Panc1 (cell line): ENCODE results near the gene SCNN1G. TPM values are rescaled to one million over a fixed set of nuclear protein-coding genes. Genes with fewer than 3 reads are reported as not detected.

Experiments used
- ATAC-seq: fragments of 200-7000 bp; cut with Tn5 transposase; 2 replicates; pipeline ENCODE4 v1.9.1; 2020; ENCODE audit warnings: mild to moderate bottlenecking, moderate library complexity
- BruUV-seq: library from RNA; stranded (reverse); fragments of 400-500 nt; replicated peaks from 2 replicates; lab custom pipeline; 2021; lab: Mats Ljungman, UMichigan
- CTCF ChIA-PET: fragments of 300-600 bp; sonication (Branson Sonifier 250); formaldehyde crosslinking; loops from one replicate; lab custom pipeline; 2022; ENCODE audit warnings: antibody characterized with exemption; lab: Charles Lee
- POLR2A ChIA-PET: fragments of 300-600 bp; sonication (Branson Sonifier 250); formaldehyde crosslinking; loops from one replicate; lab custom pipeline; 2022; ENCODE audit warnings: antibody characterized with exemption; lab: Charles Lee
- DNase-seq: peaks from one replicate; pipeline ENCODE4 v3.0.0-alpha.2; 2010; ENCODE audit warnings: low read depth, low spot score
- H3K27ac ChIP-seq: 2 replicates; pipeline ENCODE4 v1.5.1; 2011; ENCODE audit warnings: mild to moderate bottlenecking, low read length, inconsistent platforms
- H3K27me3 ChIP-seq: fragments of 200-500 bp; sonication (Bioruptor generic); 2 replicates; pipeline ENCODE4 v1.6.0; 2014; ENCODE audit warnings: low read length, inconsistent platforms; ENCODE audit not compliant: control insufficient read depth, insufficient read depth
- H3K36me3 ChIP-seq: fragments of 200-500 bp; sonication (Bioruptor generic); 2 replicates; pipeline ENCODE4 v1.5.1; 2014; ENCODE audit warnings: inconsistent platforms, mild to moderate bottlenecking, low read length, moderate library complexity; ENCODE audit not compliant: control insufficient read depth, insufficient read depth
- H3K4me1 ChIP-seq: 2 replicates; pipeline ENCODE4 v1.5.1; 2011; ENCODE audit warnings: inconsistent platforms, mild to moderate bottlenecking, low read length, moderate library complexity; ENCODE audit not compliant: control insufficient read depth, insufficient read depth
- H3K4me3 ChIP-seq, 2 experiments: 2 replicates each; pipeline ENCODE4 v1.5.1; 2011 to 2012; ENCODE audit warnings: low read depth in 2 of 2, low read length in 2 of 2, mild to moderate bottlenecking in 2 of 2, inconsistent platforms in 1 of 2, moderate library complexity in 1 of 2
- H3K9me3 ChIP-seq: fragments of 200-500 bp; sonication (Bioruptor generic); 2 replicates; pipeline ENCODE4 v1.5.1; 2014; ENCODE audit warnings: low read depth, mild to moderate bottlenecking, inconsistent platforms, low read length, moderate library complexity; ENCODE audit not compliant: control insufficient read depth, insufficient read depth
- CTCF ChIP-seq: fragments of 450-650 bp; IDR thresholded peaks from 2 replicates; pipeline ENCODE4 v1.5.1; 2017; ENCODE audit warnings: mild to moderate bottlenecking
- POLR2AphosphoS5 ChIP-seq: IDR thresholded peaks from 2 replicates; pipeline ENCODE4 v1.6.1; 2012; ENCODE audit warnings: mild to moderate bottlenecking, low read depth, low read length, moderate library complexity
- REST ChIP-seq, 2 experiments: IDR thresholded peaks; 2 replicates each; pipeline ENCODE4 v1.6.1; 2011 to 2012; ENCODE audit warnings: low read depth in 2 of 2, control low read depth in 1 of 2, low read length in 1 of 2, mild to moderate bottlenecking in 1 of 2, moderate library complexity in 1 of 2; ENCODE audit not compliant: insufficient read depth in 1 of 2
- SIN3A ChIP-seq: IDR thresholded peaks from 2 replicates; pipeline ENCODE4 v1.6.1; 2012; ENCODE audit warnings: low read depth, mild to moderate bottlenecking, low read length, moderate library complexity, borderline replicate concordance; ENCODE audit not compliant: insufficient read depth
- TCF7L2 ChIP-seq: IDR thresholded peaks from 2 replicates; pipeline ENCODE4 v1.6.1; 2011; ENCODE audit warnings: mild to moderate bottlenecking, low read depth, low read length, inconsistent platforms
- in situ Hi-C: cut with HindIII; loops from 2 replicates; pipeline ENCODE4 v1.10.0; 2016; ENCODE audit warnings: low sequenced_read_pairs, low pct_unique_long_range_greater_than_20kb
- intact Hi-C: fragments of 100-400 bp; cut with micrococcal nuclease; formaldehyde crosslinking; loops from one replicate; pipeline ENCODE4 v1.10.0; 2022; ENCODE audit not compliant: unreplicated experiment
- total RNA-seq: library from RNA; stranded (reverse); gene quantifications from one replicate; pipeline ENCODE4 v1.2.1, GENCODE V29; 2021; ENCODE audit not compliant: unreplicated experiment

Gene SCNN1G
- total RNA-seq, 1 experiment from 2014 or later = 3.4 TPM

DNA sequence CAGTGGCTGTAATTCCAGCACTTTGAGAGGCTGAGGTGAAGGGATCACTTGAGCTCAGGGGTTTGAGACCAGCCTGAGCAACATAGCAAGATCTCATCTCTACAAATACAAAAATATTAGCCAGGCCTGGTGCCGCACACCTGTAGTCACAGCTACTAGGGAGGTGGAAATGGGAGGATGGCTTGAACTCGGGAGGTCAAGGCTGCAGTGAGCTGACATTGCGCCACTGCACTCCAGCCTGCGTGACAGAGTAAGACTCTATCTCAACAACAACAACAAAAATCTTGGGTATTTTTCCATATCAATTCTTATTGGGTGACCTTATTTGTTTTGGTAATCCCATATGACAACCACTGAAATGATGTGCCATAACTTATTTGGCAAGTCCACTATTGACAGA is 52.6 kb downstream of the SCNN1G start:
- in situ Hi-C loops = no loop called here
- POLR2A ChIA-PET = no interaction called here
- ATAC-seq (no peak), DNase-seq (no peak)
- Histone ChIP-seq H3K4me1 (no peaks in the 10 kb centered on the region), H3K27ac (no peak overlapping the region), H3K9me3 (no peaks in the 10 kb centered on the region), H3K27me3 (no peaks in the 10 kb centered on the region), H3K4me3 (no peak overlapping the region), H3K36me3 (no peaks in the 10 kb centered on the region)
- TF ChIP-seq SIN3A (no peak), TCF7L2 (no peak), CTCF (no peak), POLR2AphosphoS5 (no peak), REST (IDR thresholded peaks at IDR 0.05; ENCODE audit: insufficient read depth in 1 of 2, low read depth in 2 of 2, low read length in 1 of 2) (no peak)
- no TSS peak for BruUV-seq
- intact Hi-C loops = no loop called here
- CTCF ChIA-PET = no interaction called here

- ChIA-PET POLR2A (no interaction called here), CTCF (no interaction called here)
- DNase-seq = no peak
- BruUV-seq = no TSS peak
- no peaks in the 10 kb centered on the region for H3K4me1 ChIP-seq
- no peaks in the 10 kb centered on the region for H3K27me3 ChIP-seq
- TF ChIP-seq TCF7L2 (no peak), REST (IDR thresholded peaks at IDR 0.05; ENCODE audit: insufficient read depth in 1 of 2, low read depth in 2 of 2, low read length in 1 of 2) (no peak), CTCF (no peak), POLR2AphosphoS5 (no peak), SIN3A (no peak)
- H3K4me3 ChIP-seq = no peak overlapping the region
- in situ Hi-C loops (no loop called here), intact Hi-C loops (no loop called here)
- no peaks in the 10 kb centered on the region for H3K9me3 ChIP-seq
- H3K36me3 ChIP-seq = no peaks in the 10 kb centered on the region
- H3K27ac ChIP-seq = no peak overlapping the region
- ATAC-seq = no peak
Measured at GRCh38 chr16:23236983-23237382, 54.4 kb downstream of the SCNN1G start.
